ENCODE results near the gene NOC2L. TPM values are rescaled to one million over a fixed set of nuclear protein-coding genes. Genes with fewer than 3 reads are reported as not detected.

The NOC2L gene
- total and polyA plus RNA-seq, 9 of the 15 experiments (the other 6 are each of a cell fraction or from before 2014, with no cell fraction given): 4.0 to 410 (median 200) TPM

GRCh38 chr1:961132-961669 lies 2.1 kb upstream of the NOC2L start (continued):
- TF ChIP-seq CBX5 (IDR thresholded peaks at IDR 0.05; ENCODE audit: borderline replicate concordance, low read depth) (no peak), ZSCAN32 (CRISPR knock-in tag; IDR thresholded peaks at IDR 0.05) (no peak), HNRNPUL1 (IDR thresholded peaks at IDR 0.05; ENCODE audit: low read length) (no peak), TFAM (CRISPR knock-in tag; conservative IDR thresholded peaks at IDR 0.05) (no peak), ZNF232 (CRISPR knock-in tag; IDR thresholded peaks at IDR 0.05) (peak; percentile 81; the same call in 1 of the 2 replicates), GATAD2B (IDR thresholded peaks at IDR 0.05; ENCODE audit: borderline replicate concordance) (peak; percentile 76; the same call in 1 of the 2 replicates), HMG20B (CRISPR knock-in tag; IDR thresholded peaks at IDR 0.05) (no peak), MAX (CRISPR knock-in tag; IDR thresholded peaks at IDR 0.05) (peak; percentile 97), EP300 (IDR thresholded peaks at IDR 0.05; ENCODE audit: low read length) (no peak), RFX7 (CRISPR knock-in tag; IDR thresholded peaks at IDR 0.05) (no peak), ZC3H11A (IDR thresholded peaks at IDR 0.05; ENCODE audit: low read depth, low read length) (no peak), ZBTB17 (CRISPR knock-in tag; IDR thresholded peaks at IDR 0.05) (no peak), ZNF764 (CRISPR knock-in tag; IDR thresholded peaks at IDR 0.05; ENCODE audit: low read depth) (no peak), ZBTB7A (IDR thresholded peaks at IDR 0.05; ENCODE audit: borderline replicate concordance, control insufficient read depth, low read depth, low read length) (peak; percentile 71), CREB1 (IDR thresholded peaks at IDR 0.05) (no peak), CREB1 (CRISPR knock-in tag; IDR thresholded peaks at IDR 0.05) (no peak), CBFB (CRISPR knock-in tag; IDR thresholded peaks at IDR 0.05) (no peak), TOE1 (IDR thresholded peaks at IDR 0.05; ENCODE audit: borderline replicate concordance) (no peak), TOE1 (CRISPR knock-in tag; IDR thresholded peaks at IDR 0.05; ENCODE audit: borderline replicate concordance, low read depth) (no peak), GABPB1 (CRISPR knock-in tag; IDR thresholded peaks at IDR 0.05) (peak; percentile 56; the same call in 1 of the 2 replicates), CXXC5 (CRISPR knock-in tag; IDR thresholded peaks at IDR 0.05) (peak; percentile 10; the same call in 1 of the 2 replicates), PKNOX1 (IDR thresholded peaks at IDR 0.05) (no peak), MECOM (CRISPR knock-in tag; IDR thresholded peaks at IDR 0.05) (no peak)
- TF ChIP-seq, protein P1, sequence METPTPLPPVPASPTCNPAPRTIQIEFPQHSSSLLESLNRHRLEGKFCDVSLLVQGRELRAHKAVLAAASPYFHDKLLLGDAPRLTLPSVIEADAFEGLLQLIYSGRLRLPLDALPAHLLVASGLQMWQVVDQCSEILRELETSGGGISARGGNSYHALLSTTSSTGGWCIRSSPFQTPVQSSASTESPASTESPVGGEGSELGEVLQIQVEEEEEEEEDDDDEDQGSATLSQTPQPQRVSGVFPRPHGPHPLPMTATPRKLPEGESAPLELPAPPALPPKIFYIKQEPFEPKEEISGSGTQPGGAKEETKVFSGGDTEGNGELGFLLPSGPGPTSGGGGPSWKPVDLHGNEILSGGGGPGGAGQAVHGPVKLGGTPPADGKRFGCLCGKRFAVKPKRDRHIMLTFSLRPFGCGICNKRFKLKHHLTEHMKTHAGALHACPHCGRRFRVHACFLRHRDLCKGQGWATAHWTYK (CRISPR knock-in tag; IDR thresholded peaks at IDR 0.05): peak; percentile 86; the same call in 1 of the 2 replicates
- TF ChIP-seq, protein P2, sequence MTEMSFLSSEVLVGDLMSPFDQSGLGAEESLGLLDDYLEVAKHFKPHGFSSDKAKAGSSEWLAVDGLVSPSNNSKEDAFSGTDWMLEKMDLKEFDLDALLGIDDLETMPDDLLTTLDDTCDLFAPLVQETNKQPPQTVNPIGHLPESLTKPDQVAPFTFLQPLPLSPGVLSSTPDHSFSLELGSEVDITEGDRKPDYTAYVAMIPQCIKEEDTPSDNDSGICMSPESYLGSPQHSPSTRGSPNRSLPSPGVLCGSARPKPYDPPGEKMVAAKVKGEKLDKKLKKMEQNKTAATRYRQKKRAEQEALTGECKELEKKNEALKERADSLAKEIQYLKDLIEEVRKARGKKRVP (CRISPR knock-in tag; IDR thresholded peaks at IDR 0.05): no peak
- TF ChIP-seq, protein P3, sequence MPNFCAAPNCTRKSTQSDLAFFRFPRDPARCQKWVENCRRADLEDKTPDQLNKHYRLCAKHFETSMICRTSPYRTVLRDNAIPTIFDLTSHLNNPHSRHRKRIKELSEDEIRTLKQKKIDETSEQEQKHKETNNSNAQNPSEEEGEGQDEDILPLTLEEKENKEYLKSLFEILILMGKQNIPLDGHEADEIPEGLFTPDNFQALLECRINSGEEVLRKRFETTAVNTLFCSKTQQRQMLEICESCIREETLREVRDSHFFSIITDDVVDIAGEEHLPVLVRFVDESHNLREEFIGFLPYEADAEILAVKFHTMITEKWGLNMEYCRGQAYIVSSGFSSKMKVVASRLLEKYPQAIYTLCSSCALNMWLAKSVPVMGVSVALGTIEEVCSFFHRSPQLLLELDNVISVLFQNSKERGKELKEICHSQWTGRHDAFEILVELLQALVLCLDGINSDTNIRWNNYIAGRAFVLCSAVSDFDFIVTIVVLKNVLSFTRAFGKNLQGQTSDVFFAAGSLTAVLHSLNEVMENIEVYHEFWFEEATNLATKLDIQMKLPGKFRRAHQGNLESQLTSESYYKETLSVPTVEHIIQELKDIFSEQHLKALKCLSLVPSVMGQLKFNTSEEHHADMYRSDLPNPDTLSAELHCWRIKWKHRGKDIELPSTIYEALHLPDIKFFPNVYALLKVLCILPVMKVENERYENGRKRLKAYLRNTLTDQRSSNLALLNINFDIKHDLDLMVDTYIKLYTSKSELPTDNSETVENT (CRISPR knock-in tag; IDR thresholded peaks at IDR 0.05): 0 out of 2 replicates have a peak, but pooled peaks have one; percentile 4
